ENCODE measurements around the gene HOATZ.

GRCh38 chr11:111510311-111510710, 4.3 kb upstream of the HOATZ start:
- TF ChIP-seq POLR2AphosphoS5 (IDR thresholded peaks at IDR 0.05) (no peak), CTCF (IDR thresholded peaks at IDR 0.05 in 8 of 11, conservative IDR thresholded peaks at IDR 0.05 in 3 of 11) (no peak)

All from spleen (tissue), 7 donors.